ENCODE results near the gene CASP1.
"Not testable (repeated sequence)": the region's sequence is repeated elsewhere in the genome, so short reads cannot be mapped to it uniquely, and the experiment has no call there.

The CASP1 gene

GRCh38 chr11:105052487-105052886 lies 17.5 kb upstream of the CASP1 start:
- no peak overlapping the region for H3K4me3 ChIP-seq (ENCODE audit: low read depth, low read length)
- TF ChIP-seq, protein P1, sequence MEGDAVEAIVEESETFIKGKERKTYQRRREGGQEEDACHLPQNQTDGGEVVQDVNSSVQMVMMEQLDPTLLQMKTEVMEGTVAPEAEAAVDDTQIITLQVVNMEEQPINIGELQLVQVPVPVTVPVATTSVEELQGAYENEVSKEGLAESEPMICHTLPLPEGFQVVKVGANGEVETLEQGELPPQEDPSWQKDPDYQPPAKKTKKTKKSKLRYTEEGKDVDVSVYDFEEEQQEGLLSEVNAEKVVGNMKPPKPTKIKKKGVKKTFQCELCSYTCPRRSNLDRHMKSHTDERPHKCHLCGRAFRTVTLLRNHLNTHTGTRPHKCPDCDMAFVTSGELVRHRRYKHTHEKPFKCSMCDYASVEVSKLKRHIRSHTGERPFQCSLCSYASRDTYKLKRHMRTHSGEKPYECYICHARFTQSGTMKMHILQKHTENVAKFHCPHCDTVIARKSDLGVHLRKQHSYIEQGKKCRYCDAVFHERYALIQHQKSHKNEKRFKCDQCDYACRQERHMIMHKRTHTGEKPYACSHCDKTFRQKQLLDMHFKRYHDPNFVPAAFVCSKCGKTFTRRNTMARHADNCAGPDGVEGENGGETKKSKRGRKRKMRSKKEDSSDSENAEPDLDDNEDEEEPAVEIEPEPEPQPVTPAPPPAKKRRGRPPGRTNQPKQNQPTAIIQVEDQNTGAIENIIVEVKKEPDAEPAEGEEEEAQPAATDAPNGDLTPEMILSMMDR (IDR thresholded peaks at IDR 0.05; ENCODE audit: low read depth, low read length): no peak
- in situ Hi-C loops (cut with HindIII; ENCODE audit: low sequenced_read_pairs): no loop called here
- DNase-seq (ENCODE audit: low read depth, low spot score): no peak

- H3K4me3 ChIP-seq (ENCODE audit: low read depth, low read length): no peak overlapping the region
- TF ChIP-seq, protein P1 (IDR thresholded peaks at IDR 0.05; ENCODE audit: low read depth, low read length): no peak
- in situ Hi-C loops (cut with HindIII; ENCODE audit: low sequenced_read_pairs): no loop called here
- no peak for DNase-seq (ENCODE audit: low read depth, low spot score)
Observed at GRCh38 chr11:105051559-105051958, 16.6 kb upstream of the CASP1 start.

- TF ChIP-seq, protein P1 (IDR thresholded peaks at IDR 0.05; ENCODE audit: low read depth, low read length): no peak
- in situ Hi-C loops (cut with HindIII; ENCODE audit: low sequenced_read_pairs): no loop called here
- no peak overlapping the region for H3K4me3 ChIP-seq (ENCODE audit: low read depth, low read length)
- no peak for DNase-seq (ENCODE audit: low read depth, low spot score)
Observed at GRCh38 chr11:105049481-105049880, 14.5 kb upstream of the CASP1 start.

DNA sequence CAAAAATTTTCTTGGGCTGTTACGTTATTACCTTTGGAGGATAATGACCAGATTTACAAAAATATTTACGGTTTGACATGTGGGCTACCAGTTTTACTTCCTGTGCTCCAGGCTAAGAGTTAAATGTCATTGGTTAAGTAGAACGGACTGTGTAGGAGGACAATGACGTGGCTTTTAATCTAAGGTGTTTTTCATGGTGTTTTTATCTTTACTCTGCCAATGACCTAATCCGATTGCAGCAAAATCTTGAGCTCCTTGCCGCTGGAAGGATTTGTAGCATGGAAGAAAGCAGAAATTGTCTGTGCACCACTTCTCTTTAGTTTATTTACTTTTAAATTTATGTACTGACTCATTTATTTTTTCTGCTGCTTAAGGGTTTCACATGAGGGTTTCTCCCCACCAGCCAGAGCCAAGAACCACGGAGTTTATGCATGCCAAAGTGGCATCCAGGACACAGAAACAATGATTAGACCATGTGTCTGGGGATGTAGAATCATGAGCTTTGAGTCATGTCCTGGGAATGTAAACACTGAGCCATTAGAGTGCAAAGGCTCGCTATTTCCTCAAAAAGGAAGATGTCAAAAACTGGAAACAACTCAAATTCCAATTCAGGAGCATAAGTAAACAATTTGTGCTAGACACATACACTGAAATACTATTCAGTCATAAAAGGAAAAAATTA lies 12.1 kb upstream of the CASP1 start:
- in situ Hi-C loops (cut with HindIII; ENCODE audit: low sequenced_read_pairs): no loop called here
- H3K4me3 ChIP-seq (ENCODE audit: low read depth, low read length): no peak overlapping the region
- peak; percentile 98 for DNase-seq (ENCODE audit: low read depth, low spot score)
- TF ChIP-seq, protein P1 (IDR thresholded peaks at IDR 0.05; ENCODE audit: low read depth, low read length): no peak

- H3K4me3 ChIP-seq (ENCODE audit: low read depth, low read length): no peak overlapping the region
- DNase-seq (ENCODE audit: low read depth, low spot score): no peak
- TF ChIP-seq, protein P1 (IDR thresholded peaks at IDR 0.05; ENCODE audit: low read depth, low read length): no peak
- in situ Hi-C loops (cut with HindIII; ENCODE audit: low sequenced_read_pairs): no loop called here
Observed at GRCh38 chr11:105045676-105046296, 10.8 kb upstream of the CASP1 start.

GRCh38 chr11:105044557-105045524 lies 9.9 kb upstream of the CASP1 start, which contains the start of gene CARD16:
Gene CARD16, minus strand, starts transcription at chr11:105045335. Its CDS starts 38 bp downstream, at chr11:105045297.
- H3K4me3 ChIP-seq (ENCODE audit: low read depth, low read length); in situ Hi-C loops (cut with HindIII; ENCODE audit: low sequenced_read_pairs): not testable (repeated sequence)
- peak; percentile 45 for DNase-seq (ENCODE audit: low read depth, low spot score)

Measured in astrocyte of the spinal cord (primary cell).